Aorta (tissue), 5 donors: ENCODE data around the gene SNX24. TPM values are rescaled to one million over a fixed set of nuclear protein-coding genes. Genes with fewer than 3 reads are reported as not detected.
"Not testable (repeated sequence)": the region's sequence is repeated elsewhere in the genome, so short reads cannot be mapped to it uniquely, and the experiment has no call there.

Experiments
- ATAC-seq: fragments of 200-7000 bp; cut with Tn5 transposase; one replicate; pipeline ENCODE4 v1.9.1; 2022; ENCODE audit warnings: moderate library complexity; ENCODE audit not compliant: low FRiP score
- DNase-seq, 2 donors: peaks; one replicate each; pipeline ENCODE4 v3.0.0-alpha.2; 2020
- H3K27ac ChIP-seq, 2 donors: one replicate each; pipeline ENCODE4 v1.5.1; 2013; ENCODE audit warnings: low read length in 2 of 2, mild to moderate bottlenecking in 2 of 2, moderate library complexity in 2 of 2, control low read depth in 1 of 2, inconsistent platforms in 1 of 2, low read depth in 1 of 2
- H3K27me3 ChIP-seq, 2 donors: one replicate each; pipeline ENCODE4 v1.6.1; 2013; ENCODE audit warnings: control low read depth in 1 of 2, low read length in 1 of 2, mild to moderate bottlenecking in 1 of 2, moderate library complexity in 1 of 2; ENCODE audit not compliant: insufficient read depth in 2 of 2, control insufficient read depth in 1 of 2
- H3K36me3 ChIP-seq, 2 donors: one replicate each; pipeline ENCODE4 v1.6.1; 2013; ENCODE audit warnings: control low read depth in 1 of 2, low read length in 1 of 2, mild to moderate bottlenecking in 1 of 2; ENCODE audit not compliant: insufficient read depth in 2 of 2, control insufficient read depth in 1 of 2
- H3K4me1 ChIP-seq, 2 donors: one replicate each; pipeline ENCODE4 v1.6.1; 2013; ENCODE audit warnings: low read length in 2 of 2, control low read depth in 1 of 2, mild to moderate bottlenecking in 1 of 2, moderate library complexity in 1 of 2; ENCODE audit not compliant: insufficient read depth in 2 of 2, control insufficient read depth in 1 of 2
- H3K4me3 ChIP-seq, 2 donors: one replicate each; pipeline ENCODE4 v1.5.1; 2013; ENCODE audit warnings: low read length in 2 of 2, control low read depth in 1 of 2, mild to moderate bottlenecking in 1 of 2
- H3K9me3 ChIP-seq: one replicate; pipeline ENCODE4 v1.6.1; 2013; ENCODE audit warnings: mild to moderate bottlenecking, low read length; ENCODE audit not compliant: control insufficient read depth
- WGBS, 2 donors: extraction: QIAGEN DNeasy Blood & Tissue Kit; methylation state at CpG; one replicate each; pipeline ENCODE4 v1.1.7; 2013; 5-methylcytosine and 5-hydroxymethylcytosine counted together
- intact Hi-C, 2 donors: fragments of 100-400 bp; cut with DNase I; formaldehyde crosslinking; loops; one replicate each; pipeline versions ENCODE4 v1.14.2 to v1.15.0; 2022
- polyA plus RNA-seq, 2 donors: library from polyadenylated mRNA; stranded (reverse); fragments of 200-250 nt; gene quantifications; one replicate each; pipeline ENCODE4 v1.2.3, GENCODE V29; 2013
- total RNA-seq, 2 donors: library from RNA; stranded (reverse); fragmentation: NEBNext Ultra II Directional; extraction: Animal tissue kit (Norgen Biotek cat#: 25700); gene quantifications; one replicate each; pipeline ENCODE4 v1.2.1, GENCODE V29; 2021
- donor health status: healthy with polysubstance abuse.
- donor health status: Bipolar disorder and iron deficiency.
- donor health status: DM: no; HTN: no; CAD: no.
- donor health status: DM: no; HTN: no; CAD: no.
- donor health status: DM: yes; HTN: yes; CAD: no.

SNX24 gene
- total and polyA plus RNA-seq, 4 donors: 12.0 to 21.0 (median 16.9) TPM

DNA sequence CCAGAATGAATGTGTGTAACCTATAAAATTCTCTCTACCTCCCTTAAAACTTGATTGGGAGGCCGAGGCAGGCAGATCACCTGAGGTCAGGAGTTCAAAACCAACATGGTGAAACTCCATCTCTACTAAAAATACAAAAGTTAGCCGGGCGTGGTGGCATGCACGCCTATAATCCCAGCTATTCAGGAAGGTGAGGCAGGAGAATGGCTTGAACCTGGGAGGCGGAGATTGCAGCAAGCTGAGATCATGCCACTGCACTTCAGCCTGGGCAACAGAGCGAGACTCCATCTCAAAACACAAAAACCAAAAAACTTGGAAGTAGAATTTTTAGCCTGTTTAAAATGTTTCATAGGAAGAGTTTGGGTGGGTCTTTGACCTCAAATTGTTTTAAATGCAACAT lies 122.6 kb downstream of the SNX24 start:
- H3K36me3 ChIP-seq, DNase-seq, H3K27me3 ChIP-seq, H3K4me1 ChIP-seq, ATAC-seq, H3K4me3 ChIP-seq, intact Hi-C loops, H3K27ac ChIP-seq, H3K9me3 ChIP-seq: not testable (repeated sequence)
- 96 to 97% methylated on average over 6 of the region's 6 CpGs for WGBS, 2 donors

- intact Hi-C loops: no loop called here
- H3K4me3 ChIP-seq: no peak overlapping the region
- WGBS, 2 donors: 82 to 91% methylated on average over 2 of the region's 2 CpGs
- H3K4me1 ChIP-seq: no peaks in the 10 kb centered on the region
- H3K27me3 ChIP-seq: no peaks in the 10 kb centered on the region
- H3K36me3 ChIP-seq: no peaks in the 10 kb centered on the region
- no peaks in the 10 kb centered on the region for H3K9me3 ChIP-seq
- H3K27ac ChIP-seq: no peak overlapping the region
- no peak for DNase-seq
- no peak for ATAC-seq
These were observed 125.9 kb downstream of the SNX24 start for GRCh38 chr5:122971333-122971732.

GRCh38 chr5:122972877-122973276 lies 127.5 kb downstream of the SNX24 start:
- ATAC-seq (no peak), DNase-seq (no peak)
- 96 to 97% methylated on average over 4 of the region's 4 CpGs for WGBS, 2 donors
- Histone ChIP-seq H3K36me3 (no peaks in the 10 kb centered on the region), H3K27me3 (no peaks in the 10 kb centered on the region), H3K9me3 (no peaks in the 10 kb centered on the region), H3K27ac (no peak overlapping the region), H3K4me3 (no peak overlapping the region), H3K4me1 (no peaks in the 10 kb centered on the region)
- intact Hi-C loops: no loop called here

DNA sequence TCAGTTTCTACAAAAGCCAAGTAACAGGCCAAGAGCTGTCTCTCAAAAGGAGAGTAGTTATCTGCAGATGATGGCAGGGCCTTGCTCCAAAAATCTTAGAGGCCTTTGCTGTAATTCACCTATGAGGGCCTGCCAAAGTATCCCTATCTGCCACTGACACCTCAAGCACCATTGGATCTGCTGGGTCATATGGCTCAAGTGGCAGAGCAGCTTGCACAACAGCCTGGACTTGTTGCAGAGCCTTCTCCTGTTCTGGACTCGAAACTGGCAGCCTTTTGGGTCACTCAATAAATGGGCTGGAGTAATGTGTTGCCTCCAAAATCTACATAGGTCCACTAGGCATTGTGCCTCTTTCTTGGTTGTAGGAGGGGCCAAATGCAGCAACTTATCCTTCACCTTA lies 128.3 kb downstream of the SNX24 start:
- H3K27me3 ChIP-seq, DNase-seq, ATAC-seq, H3K9me3 ChIP-seq, H3K4me1 ChIP-seq, H3K36me3 ChIP-seq, H3K27ac ChIP-seq, intact Hi-C loops, H3K4me3 ChIP-seq: not testable (repeated sequence)
- WGBS, 2 donors: 89 to 96% methylated on average over 1 of the region's 1 CpG

- H3K4me3 ChIP-seq, DNase-seq, H3K4me1 ChIP-seq, H3K27ac ChIP-seq, H3K27me3 ChIP-seq, H3K9me3 ChIP-seq, intact Hi-C loops, H3K36me3 ChIP-seq, ATAC-seq: not testable (repeated sequence)
- 96 to 98% methylated on average over 3 of the region's 3 CpGs for WGBS, 2 donors
These were observed 128.8 kb downstream of the SNX24 start for GRCh38 chr5:122974251-122974650.

DNA sequence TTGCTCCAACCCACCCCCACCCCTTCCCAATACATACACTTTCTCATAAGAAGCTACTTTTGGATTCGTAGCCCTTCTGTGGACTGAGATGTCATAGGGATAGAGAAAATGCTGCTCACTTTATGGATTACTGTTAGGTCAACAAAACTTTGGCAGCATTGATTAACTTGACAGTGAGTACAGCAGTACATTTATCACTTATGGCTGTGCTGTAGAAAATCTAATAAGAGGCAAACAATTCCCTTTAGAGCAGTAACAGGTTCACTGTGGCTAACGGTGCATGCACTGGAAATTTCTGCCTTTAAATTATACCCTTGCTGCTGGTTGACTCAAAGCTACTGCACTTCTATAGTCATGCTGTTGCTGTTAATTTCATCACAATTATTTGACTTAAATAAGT lies 131.9 kb downstream of the SNX24 start:
- ATAC-seq: no peak
- H3K9me3 ChIP-seq: no peaks in the 10 kb centered on the region
- H3K4me3 ChIP-seq: no peak overlapping the region
- no peaks in the 10 kb centered on the region for H3K4me1 ChIP-seq
- no peaks in the 10 kb centered on the region for H3K27me3 ChIP-seq
- 91 to 92% methylated on average over 2 of the region's 2 CpGs for WGBS, 2 donors
- DNase-seq: no peak
- H3K36me3 ChIP-seq: no peaks in the 10 kb centered on the region
- intact Hi-C loops: no loop called here
- no peak overlapping the region for H3K27ac ChIP-seq

DNA sequence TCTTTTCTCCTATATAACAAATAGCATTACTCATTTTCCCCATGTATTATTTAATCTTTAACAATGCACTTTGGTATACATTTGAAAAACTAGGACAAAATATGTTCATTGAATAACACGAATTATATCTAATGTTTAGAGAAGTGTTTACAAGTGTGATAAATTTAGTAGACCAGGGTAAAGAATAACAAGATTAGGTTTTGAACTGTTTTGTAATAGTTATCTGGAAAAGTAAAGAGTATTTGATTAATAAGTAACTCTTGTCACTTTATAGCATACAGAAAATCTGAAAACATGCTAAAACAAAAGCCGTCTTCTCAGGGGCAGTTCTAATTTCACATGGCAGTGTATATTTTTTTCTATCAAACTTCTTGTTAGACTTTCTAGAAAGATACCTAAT lies 132.7 kb downstream of the SNX24 start:
- no peak overlapping the region for H3K27ac ChIP-seq
- H3K4me1 ChIP-seq: no peaks in the 10 kb centered on the region
- H3K4me3 ChIP-seq: no peak overlapping the region
- H3K27me3 ChIP-seq: no peaks in the 10 kb centered on the region
- intact Hi-C loops: no loop called here
- H3K36me3 ChIP-seq: no peaks in the 10 kb centered on the region
- DNase-seq: no peak
- 87 to 89% methylated on average over 2 of the region's 2 CpGs for WGBS, 2 donors
- no peaks in the 10 kb centered on the region for H3K9me3 ChIP-seq
- no peak for ATAC-seq

GRCh38 chr5:122978644-122979297 lies 133.4 kb downstream of the SNX24 start:
- no peak for DNase-seq
- intact Hi-C loops: no loop called here
- H3K9me3 ChIP-seq: no peaks in the 10 kb centered on the region
- H3K4me1 ChIP-seq: no peaks in the 10 kb centered on the region
- ATAC-seq: no peak
- 79 to 99% methylated on average over 5 of the region's 5 CpGs for WGBS, 2 donors
- H3K36me3 ChIP-seq: no peaks in the 10 kb centered on the region
- no peaks in the 10 kb centered on the region for H3K27me3 ChIP-seq
- H3K27ac ChIP-seq: no peak overlapping the region
- H3K4me3 ChIP-seq: no peak overlapping the region

- WGBS, 2 donors: 44 to 77% methylated on average over 2 of the region's 2 CpGs
These were observed 136.4 kb downstream of the SNX24 start for GRCh38 chr5:122981846-122982245.

More at GRCh38 chr5:122981846-122982245, 136.4 kb downstream of the SNX24 start:
- H3K36me3 ChIP-seq: no peaks in the 10 kb centered on the region
- ATAC-seq (no peak), DNase-seq (no peak)
- H3K4me3 ChIP-seq: no peak overlapping the region
- no peaks in the 10 kb centered on the region for H3K4me1 ChIP-seq
- H3K27ac ChIP-seq: no peak overlapping the region
- no peaks in the 10 kb centered on the region for H3K27me3 ChIP-seq
- no peaks in the 10 kb centered on the region for H3K9me3 ChIP-seq
- intact Hi-C loops: no loop called here
